ENCODE data around the gene CRAMP1.
"Not testable (repeated sequence)": the region's sequence is repeated elsewhere in the genome, so short reads cannot be mapped to it uniquely, and the experiment has no call there.

Gene CRAMP1

DNA sequence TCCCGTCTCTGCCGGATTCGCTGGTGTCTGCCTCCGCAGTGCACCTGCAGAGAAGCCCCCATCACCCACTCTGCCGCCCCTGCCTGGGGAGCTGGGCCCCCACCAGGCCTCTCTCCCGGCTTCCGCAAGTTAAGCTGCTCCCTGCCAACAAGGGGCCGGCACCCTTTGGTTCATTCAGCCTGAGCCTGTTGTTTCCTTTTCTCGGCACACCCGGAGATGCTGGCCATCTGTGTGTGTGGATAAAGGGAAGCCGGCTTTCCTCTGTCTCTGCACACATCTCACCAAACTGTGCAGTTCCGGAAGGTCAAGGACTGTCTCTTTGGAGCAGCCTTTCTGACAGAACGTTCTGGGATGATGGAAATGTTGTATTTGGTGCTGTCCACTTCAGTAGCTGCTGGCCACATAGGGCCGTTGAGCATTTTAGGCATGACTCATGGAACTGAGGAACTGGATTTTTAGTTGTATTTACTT lies 100.7 kb downstream of the CRAMP1 start:
- no peak for DNase-seq (ENCODE audit: low read depth, low spot score)
- CTCF ChIA-PET: interaction anchor here (1.7 to 2.0 kb wide), 2 partner anchors 7 to 11 kb away, joined by 9 to 13 read pairs; partner anchors contain the start of gene MAPK8IP3

DNA sequence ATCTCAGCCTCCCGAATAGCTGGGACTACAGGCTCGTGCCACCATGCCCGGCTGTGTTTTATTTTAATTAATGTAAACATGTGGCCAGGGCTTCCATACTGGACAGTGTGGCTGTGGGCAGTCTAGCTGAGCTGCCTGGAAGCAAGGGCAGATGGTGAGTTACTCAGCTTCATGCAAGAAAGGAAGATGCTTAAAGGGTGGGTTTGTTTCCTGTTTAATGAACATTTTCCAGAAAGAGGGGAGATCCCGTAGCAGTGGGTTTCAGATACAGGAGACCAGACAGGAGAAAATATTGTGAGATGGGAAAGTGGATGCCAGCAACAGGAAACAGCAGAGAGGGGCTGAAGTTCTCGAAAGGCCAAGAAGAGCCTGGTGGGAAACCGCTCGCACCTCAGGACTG lies 101.2 kb downstream of the CRAMP1 start:
- TF ChIP-seq, protein P1, sequence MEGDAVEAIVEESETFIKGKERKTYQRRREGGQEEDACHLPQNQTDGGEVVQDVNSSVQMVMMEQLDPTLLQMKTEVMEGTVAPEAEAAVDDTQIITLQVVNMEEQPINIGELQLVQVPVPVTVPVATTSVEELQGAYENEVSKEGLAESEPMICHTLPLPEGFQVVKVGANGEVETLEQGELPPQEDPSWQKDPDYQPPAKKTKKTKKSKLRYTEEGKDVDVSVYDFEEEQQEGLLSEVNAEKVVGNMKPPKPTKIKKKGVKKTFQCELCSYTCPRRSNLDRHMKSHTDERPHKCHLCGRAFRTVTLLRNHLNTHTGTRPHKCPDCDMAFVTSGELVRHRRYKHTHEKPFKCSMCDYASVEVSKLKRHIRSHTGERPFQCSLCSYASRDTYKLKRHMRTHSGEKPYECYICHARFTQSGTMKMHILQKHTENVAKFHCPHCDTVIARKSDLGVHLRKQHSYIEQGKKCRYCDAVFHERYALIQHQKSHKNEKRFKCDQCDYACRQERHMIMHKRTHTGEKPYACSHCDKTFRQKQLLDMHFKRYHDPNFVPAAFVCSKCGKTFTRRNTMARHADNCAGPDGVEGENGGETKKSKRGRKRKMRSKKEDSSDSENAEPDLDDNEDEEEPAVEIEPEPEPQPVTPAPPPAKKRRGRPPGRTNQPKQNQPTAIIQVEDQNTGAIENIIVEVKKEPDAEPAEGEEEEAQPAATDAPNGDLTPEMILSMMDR (IDR thresholded peaks at IDR 0.05; ENCODE audit: insufficient read depth, low read length, missing control alignments): no peak
- DNase-seq (ENCODE audit: low read depth, low spot score): no peak
- POLR2A ChIA-PET: interaction anchor here (0.5 kb wide), 1 partner anchor 21 kb away, joined by 3 read pairs; no protein-coding TSS in a partner anchor
- no peak overlapping the region for H3K4me3 ChIP-seq (ENCODE audit: low read depth, low read length)
- CTCF ChIA-PET: interaction anchor here (1.7 to 2.0 kb wide), 2 partner anchors 8 to 11 kb away, joined by 9 to 13 read pairs; partner anchors contain the start of gene MAPK8IP3

More for the DNA sequence above, 100.7 kb downstream of the CRAMP1 start:
- no peak overlapping the region for H3K4me3 ChIP-seq (ENCODE audit: low read depth, low read length)
- TF ChIP-seq, protein P1 (IDR thresholded peaks at IDR 0.05; ENCODE audit: insufficient read depth, low read length, missing control alignments): no peak
- POLR2A ChIA-PET: interaction anchor here (0.5 kb wide), 1 partner anchor 21 kb away, joined by 3 read pairs; no protein-coding TSS in a partner anchor

DNA sequence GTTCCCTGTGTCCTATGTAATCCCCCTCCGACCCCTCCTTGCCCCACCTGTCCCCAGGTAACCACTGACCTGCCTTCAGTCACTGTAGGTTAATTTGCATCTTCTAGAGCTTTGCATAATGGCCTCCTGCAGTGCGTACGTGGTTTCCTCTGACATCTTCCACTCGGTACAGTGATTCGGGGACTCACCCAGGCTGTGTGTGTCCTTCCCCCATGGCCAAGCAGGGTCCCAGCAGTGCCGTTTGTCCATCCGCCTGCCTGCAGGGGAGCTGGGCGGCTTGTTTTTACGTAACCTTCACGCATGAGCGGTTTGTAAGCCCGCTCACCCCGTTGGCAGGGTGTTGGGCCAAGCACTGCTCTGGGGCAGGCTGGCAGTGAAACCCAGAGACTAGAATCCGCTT lies 101.8 kb downstream of the CRAMP1 start:
- no peak for DNase-seq (ENCODE audit: low read depth, low spot score)
- POLR2A ChIA-PET: no interaction called here

DNA sequence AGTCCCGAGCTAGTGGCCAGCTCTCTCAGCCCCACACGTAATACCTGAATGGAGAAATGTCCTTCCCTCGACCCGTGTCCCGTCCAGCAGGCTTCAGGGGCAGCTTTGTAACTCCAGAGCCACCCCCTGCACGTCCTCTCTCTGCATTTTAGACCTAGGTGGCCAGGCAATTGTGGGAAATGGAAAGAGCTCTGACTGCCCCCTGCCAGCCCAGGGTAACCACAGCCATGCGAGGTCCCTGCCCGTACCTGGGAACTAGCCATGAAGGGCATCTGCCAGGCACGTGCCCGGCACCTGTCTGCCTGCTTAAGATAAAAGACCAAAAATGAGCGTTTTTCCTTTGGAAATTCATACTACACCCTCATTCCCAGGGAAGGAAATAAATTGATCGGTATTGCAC lies 103.1 kb downstream of the CRAMP1 start:
- no peak overlapping the region for H3K4me3 ChIP-seq (ENCODE audit: low read depth, low read length)
- ChIA-PET CTCF (interaction anchor here (1.4 kb wide), 1 partner anchor 10 kb away, joined by 6 read pairs; no protein-coding TSS in a partner anchor), POLR2A (interaction anchor here (1.0 kb wide), 1 partner anchor 31 kb away, joined by 3 read pairs; no protein-coding TSS in a partner anchor)
- DNase-seq (ENCODE audit: low read depth, low spot score): no peak
- TF ChIP-seq, protein P1 (IDR thresholded peaks at IDR 0.05; ENCODE audit: insufficient read depth, low read length, missing control alignments): no peak

More for the DNA sequence above, 101.8 kb downstream of the CRAMP1 start:
- H3K4me3 ChIP-seq (ENCODE audit: low read depth, low read length): no peak overlapping the region
- TF ChIP-seq, protein P1 (IDR thresholded peaks at IDR 0.05; ENCODE audit: insufficient read depth, low read length, missing control alignments): no peak
- CTCF ChIA-PET: interaction anchor here (1.7 to 2.0 kb wide), 2 partner anchors 8 to 10 kb away, joined by 9 to 13 read pairs; partner anchors contain the start of gene MAPK8IP3

DNA sequence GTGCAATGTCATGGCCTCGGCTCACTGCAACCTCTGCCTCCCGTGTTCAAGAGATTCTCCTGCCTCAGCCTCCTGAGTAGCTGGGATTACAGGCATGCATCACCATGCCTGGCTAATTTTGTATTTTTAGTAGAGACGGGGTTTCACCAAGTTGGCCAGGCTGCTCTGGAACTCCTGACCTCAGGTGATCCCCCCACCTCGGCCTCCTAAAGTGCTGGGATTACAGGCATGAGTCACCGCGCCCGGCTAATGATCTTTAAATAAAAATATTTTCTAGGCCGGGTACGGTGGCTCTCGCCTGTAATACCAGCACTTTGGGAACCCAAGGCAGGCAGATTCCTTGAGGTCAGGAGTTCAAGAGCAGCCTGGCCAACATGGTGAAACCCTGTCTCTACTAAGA lies 106.1 kb downstream of the CRAMP1 start:
- POLR2A ChIA-PET; CTCF ChIA-PET; DNase-seq (ENCODE audit: low read depth, low spot score); H3K4me3 ChIP-seq (ENCODE audit: low read depth, low read length): not testable (repeated sequence)

DNA sequence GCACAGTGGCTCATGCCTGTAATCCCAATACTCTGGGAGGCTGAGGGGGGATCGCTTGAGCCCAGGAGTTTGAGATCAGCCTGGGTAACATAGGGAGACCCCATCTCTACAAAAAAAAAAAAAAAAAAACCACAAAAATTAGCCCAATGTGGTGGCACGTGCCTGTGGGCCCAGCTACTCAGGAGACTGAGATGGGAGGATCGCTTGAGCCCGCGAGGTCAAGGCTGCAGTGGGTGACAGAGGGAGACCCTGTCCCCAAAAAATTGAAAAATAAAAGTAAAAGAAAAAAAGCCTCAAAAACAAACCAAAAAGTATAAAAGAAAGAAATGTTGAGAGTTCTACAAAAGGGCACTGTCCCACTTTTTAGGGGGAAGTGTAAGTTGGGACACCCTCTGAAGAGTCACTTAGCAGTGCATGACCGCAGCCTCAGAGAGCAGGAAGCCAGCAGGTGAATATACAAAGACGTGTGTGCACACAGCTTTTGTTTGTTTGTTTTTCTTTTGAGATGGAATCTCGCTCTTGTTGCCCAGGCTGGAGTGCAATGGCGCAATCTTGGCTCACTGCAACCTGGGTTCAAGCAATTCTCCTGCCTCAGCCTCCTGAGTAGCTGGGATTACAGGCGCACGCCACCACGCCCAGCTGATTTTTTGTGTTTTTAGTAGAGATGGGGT lies 107.5 kb downstream of the CRAMP1 start:
- H3K4me3 ChIP-seq (ENCODE audit: low read depth, low read length); DNase-seq (ENCODE audit: low read depth, low spot score); POLR2A ChIA-PET; CTCF ChIA-PET: not testable (repeated sequence)

DNA sequence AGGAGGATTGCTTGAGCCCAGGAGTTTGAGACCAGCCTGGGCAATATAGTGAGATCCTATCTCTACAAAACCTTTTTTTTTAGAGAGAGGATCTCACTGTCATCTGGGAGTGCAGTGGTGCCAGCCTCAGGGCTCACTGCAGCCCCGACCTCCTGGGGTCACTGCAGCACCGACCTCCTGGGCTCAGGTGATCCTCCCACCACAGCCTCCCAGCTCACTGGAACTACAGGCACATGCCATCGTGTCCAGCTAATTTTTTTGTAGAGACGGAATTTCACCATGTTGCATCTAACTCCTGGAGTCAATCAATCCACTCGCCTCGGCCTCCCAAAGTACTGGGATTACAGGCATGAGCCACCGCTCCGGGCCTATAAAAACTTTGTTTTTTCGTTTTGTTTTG lies 109.2 kb downstream of the CRAMP1 start:
- ChIA-PET POLR2A (no interaction called here), CTCF (no interaction called here)
- H3K4me3 ChIP-seq (ENCODE audit: low read depth, low read length): no peak overlapping the region
- TF ChIP-seq, protein P1 (IDR thresholded peaks at IDR 0.05; ENCODE audit: insufficient read depth, low read length, missing control alignments): no peak
- DNase-seq (ENCODE audit: low read depth, low spot score): no peak

Data from AG04449 (cell line).